Measurements from ENCODE around the gene FEM1B. TPM values are rescaled to one million over a fixed set of nuclear protein-coding genes. Genes with fewer than 3 reads are reported as not detected.

The FEM1B gene
- total and polyA plus RNA-seq, 2 of the 8 experiments (the other 6 are each of a cell fraction or from before 2014, with no cell fraction given) = 36.1 to 83.8 TPM

- TF ChIP-seq CHD1 (IDR thresholded peaks at IDR 0.05; ENCODE audit: low read depth, low read length) = no peak
- no peak for TF ChIP-seq SIRT6 (IDR thresholded peaks at IDR 0.05; ENCODE audit: low read length)
These were observed at the start of gene FEM1B (continued) for GRCh38 chr15:68277603-68278344.

Data from H1 (cell line).